Activated naive CD4-positive, alpha-beta T cell treated with anti-CD3 and anti-CD28 coated beads, Interleukin-2, amount 50 U/mL, for 24 hours (primary cell): ENCODE data around the gene TRAF3IP3.

Experiments
- H3K27ac Mint-ChIP-seq: one replicate; pipeline ENCODE4 v1.8.0; 2021; ENCODE audit warnings: mild to moderate bottlenecking, mixed read lengths
- H3K27me3 Mint-ChIP-seq: one replicate; pipeline ENCODE4 v1.8.0; 2021; ENCODE audit warnings: mixed read lengths
- H3K36me3 Mint-ChIP-seq: one replicate; pipeline ENCODE4 v1.8.0; 2021; ENCODE audit warnings: mixed read lengths
- H3K4me1 Mint-ChIP-seq: one replicate; pipeline ENCODE4 v1.8.0; 2021; ENCODE audit warnings: mixed read lengths
- H3K4me3 Mint-ChIP-seq: one replicate; pipeline ENCODE4 v1.8.0; 2021; ENCODE audit warnings: mild to moderate bottlenecking, mixed read lengths
- H3K9me3 Mint-ChIP-seq: one replicate; pipeline ENCODE4 v1.8.0; 2021; ENCODE audit warnings: mixed read lengths

Gene TRAF3IP3

GRCh38 chr1:209816923-209817322, 61.1 kb downstream of the TRAF3IP3 start:
- H3K27me3 Mint-ChIP-seq, result peaks cover 7% of the 10 kb centered on the region
- H3K27ac Mint-ChIP-seq, result no peak overlapping the region
- H3K9me3 Mint-ChIP-seq, result no peaks in the 10 kb centered on the region
- H3K4me1 Mint-ChIP-seq, result peaks cover 16% of the 10 kb centered on the region
- no peaks in the 10 kb centered on the region for H3K36me3 Mint-ChIP-seq
- H3K4me3 Mint-ChIP-seq, result no peak overlapping the region

GRCh38 chr1:209817691-209818090, 61.8 kb downstream of the TRAF3IP3 start:
- peaks cover 17% of the 10 kb centered on the region for H3K4me1 Mint-ChIP-seq
- H3K4me3 Mint-ChIP-seq, result no peak overlapping the region
- no peaks in the 10 kb centered on the region for H3K36me3 Mint-ChIP-seq
- H3K27me3 Mint-ChIP-seq, result peaks cover 7% of the 10 kb centered on the region
- no peak overlapping the region for H3K27ac Mint-ChIP-seq
- no peaks in the 10 kb centered on the region for H3K9me3 Mint-ChIP-seq

GRCh38 chr1:209819058-209819457, 63.2 kb downstream of the TRAF3IP3 start:
- Mint-ChIP-seq H3K27ac (no peak overlapping the region), H3K9me3 (no peaks in the 10 kb centered on the region), H3K4me1 (peaks cover 28% of the 10 kb centered on the region), H3K4me3 (no peak overlapping the region), H3K36me3 (no peaks in the 10 kb centered on the region), H3K27me3 (peaks cover 10% of the 10 kb centered on the region)

GRCh38 chr1:209820986-209821385, 65.1 kb downstream of the TRAF3IP3 start:
- Mint-ChIP-seq H3K27ac (no peak overlapping the region), H3K9me3 (no peaks in the 10 kb centered on the region), H3K27me3 (peaks cover 10% of the 10 kb centered on the region), H3K4me3 (no peak overlapping the region), H3K4me1 (peaks cover 15% of the 10 kb centered on the region), H3K36me3 (no peaks in the 10 kb centered on the region)

- H3K36me3 Mint-ChIP-seq, result no peaks in the 10 kb centered on the region
Observed at GRCh38 chr1:209822706-209823105, 66.9 kb downstream of the TRAF3IP3 start.

GRCh38 chr1:209823143-209824041, 67.5 kb downstream of the TRAF3IP3 start:
- Mint-ChIP-seq H3K9me3 (no peaks in the 10 kb centered on the region), H3K27me3 (peaks cover 10% of the 10 kb centered on the region), H3K4me1 (peaks cover 21% of the 10 kb centered on the region), H3K27ac (peak overlapping the region; percentile 90), H3K4me3 (no peak overlapping the region), H3K36me3 (no peaks in the 10 kb centered on the region)

More at GRCh38 chr1:209822706-209823105, 66.9 kb downstream of the TRAF3IP3 start:
- Mint-ChIP-seq H3K27ac (peak overlapping the region; percentile 90), H3K4me1 (peaks cover 20% of the 10 kb centered on the region), H3K9me3 (no peaks in the 10 kb centered on the region), H3K4me3 (no peak overlapping the region), H3K27me3 (peaks cover 10% of the 10 kb centered on the region)

- Mint-ChIP-seq H3K27me3 (peaks cover 5% of the 10 kb centered on the region), H3K4me3 (no peak overlapping the region), H3K36me3 (peaks cover 4% of the 10 kb centered on the region), H3K4me1 (peaks cover 39% of the 10 kb centered on the region), H3K9me3 (no peaks in the 10 kb centered on the region), H3K27ac (no peak overlapping the region)
Observed at GRCh38 chr1:209825591-209826434, 70.0 kb downstream of the TRAF3IP3 start.

GRCh38 chr1:209827384-209828262, 71.8 kb downstream of the TRAF3IP3 start, which contains the start of gene UTP25:
UTP25 (plus strand) TSS chr1:209827972; CDS start chr1:209828064, 92 bp downstream.
- H3K4me3 Mint-ChIP-seq, result peak within 1 kb of the TSS; percentile 87
- H3K9me3 Mint-ChIP-seq, result no peaks in the 10 kb centered on the region
- peaks cover 3% of the 10 kb centered on the region for H3K27me3 Mint-ChIP-seq
- peak within 1 kb of the TSS; percentile 90 for H3K27ac Mint-ChIP-seq
- H3K4me1 Mint-ChIP-seq, result peaks cover 48% of the 10 kb centered on the region
- H3K36me3 Mint-ChIP-seq, result peaks cover 10% of the 10 kb centered on the region

- Mint-ChIP-seq H3K9me3 (no peaks in the 10 kb centered on the region), H3K4me3 (peak overlapping the region; percentile 87), H3K36me3 (peaks cover 23% of the 10 kb centered on the region), H3K27ac (peak overlapping the region; percentile 83), H3K27me3 (no peaks in the 10 kb centered on the region), H3K4me1 (peaks cover 52% of the 10 kb centered on the region)
Observed at GRCh38 chr1:209829716-209830115, 73.9 kb downstream of the TRAF3IP3 start.

- H3K27ac Mint-ChIP-seq, result no peak overlapping the region
- peaks cover 23% of the 10 kb centered on the region for H3K36me3 Mint-ChIP-seq
- no peaks in the 10 kb centered on the region for H3K27me3 Mint-ChIP-seq
- peaks cover 60% of the 10 kb centered on the region for H3K4me1 Mint-ChIP-seq
- H3K4me3 Mint-ChIP-seq, result peak overlapping the region; percentile 0
- H3K9me3 Mint-ChIP-seq, result no peaks in the 10 kb centered on the region
Observed at GRCh38 chr1:209830722-209831121, 74.9 kb downstream of the TRAF3IP3 start.

GRCh38 chr1:209831615-209832014, 75.8 kb downstream of the TRAF3IP3 start:
- Mint-ChIP-seq H3K27me3 (no peaks in the 10 kb centered on the region), H3K27ac (no peak overlapping the region), H3K4me3 (no peak overlapping the region), H3K4me1 (peaks cover 69% of the 10 kb centered on the region), H3K36me3 (peaks cover 26% of the 10 kb centered on the region), H3K9me3 (no peaks in the 10 kb centered on the region)
